ENCODE data around the gene FAIM.

Gene FAIM

GRCh38 chr3:138615462-138615861 is 6.9 kb downstream of the FAIM start:
- TF ChIP-seq CTCF (IDR thresholded peaks at IDR 0.05; ENCODE audit: insufficient read depth, low read depth, low read length, missing control alignments): no peak
- H3K4me3 ChIP-seq (ENCODE audit: low read length): no peak overlapping the region
- DNase-seq (ENCODE audit: low read depth): no peak

GRCh38 chr3:138620431-138620830 is 11.9 kb downstream of the FAIM start:
- DNase-seq (ENCODE audit: low read depth): peak; percentile 44
- H3K4me3 ChIP-seq (ENCODE audit: low read length): no peak overlapping the region
- no peak for TF ChIP-seq CTCF (IDR thresholded peaks at IDR 0.05; ENCODE audit: insufficient read depth, low read depth, low read length, missing control alignments)

- no peak for DNase-seq (ENCODE audit: low read depth)
- TF ChIP-seq CTCF (IDR thresholded peaks at IDR 0.05; ENCODE audit: insufficient read depth, low read depth, low read length, missing control alignments): no peak
- no peak overlapping the region for H3K4me3 ChIP-seq (ENCODE audit: low read length)
Measured at GRCh38 chr3:138624518-138624917, 15.9 kb downstream of the FAIM start.

GRCh38 chr3:138625707-138626365 is 17.3 kb downstream of the FAIM start:
- H3K4me3 ChIP-seq (ENCODE audit: low read length): no peak overlapping the region
- TF ChIP-seq CTCF (IDR thresholded peaks at IDR 0.05; ENCODE audit: insufficient read depth, low read depth, low read length, missing control alignments): no peak
- DNase-seq (ENCODE audit: low read depth): peak; percentile 95

- DNase-seq (ENCODE audit: low read depth): peak; percentile 55
- no peak overlapping the region for H3K4me3 ChIP-seq (ENCODE audit: low read length)
- TF ChIP-seq CTCF (IDR thresholded peaks at IDR 0.05; ENCODE audit: insufficient read depth, low read depth, low read length, missing control alignments): no peak
Measured at GRCh38 chr3:138629526-138629925, 21.0 kb downstream of the FAIM start.

GRCh38 chr3:138638641-138639040 is 30.1 kb downstream of the FAIM start:
- DNase-seq (ENCODE audit: low read depth): no peak
- H3K4me3 ChIP-seq (ENCODE audit: low read length): no peak overlapping the region
- TF ChIP-seq CTCF (IDR thresholded peaks at IDR 0.05; ENCODE audit: insufficient read depth, low read depth, low read length, missing control alignments): no peak

- DNase-seq (ENCODE audit: low read depth): peak; percentile 22
- no peak overlapping the region for H3K4me3 ChIP-seq (ENCODE audit: low read length)
- TF ChIP-seq CTCF (IDR thresholded peaks at IDR 0.05; ENCODE audit: insufficient read depth, low read depth, low read length, missing control alignments): no peak
Measured at GRCh38 chr3:138640537-138640936, 32.0 kb downstream of the FAIM start.

Data from epithelial cell of esophagus (primary cell).